Coronary artery (tissue), 2 donors: ENCODE results near the gene HS6ST3.
"Not testable (repeated sequence)": the region's sequence is repeated elsewhere in the genome, so short reads cannot be mapped to it uniquely, and the experiment has no call there.

ENCODE experiments used
- DNase-seq: peaks from one replicate; pipeline ENCODE4 v3.0.0-alpha.2; 2017; ENCODE audit warnings: low spot score
- H3K27ac ChIP-seq, 2 donors: fragments of 200-600 bp; sonication (generic); one replicate each; pipeline ENCODE4 v1.5.1; 2016 to 2019
- H3K4me3 ChIP-seq: fragments of 200-600 bp; sonication (generic); 2 replicates; pipeline ENCODE4 v1.5.1; 2016; ENCODE audit warnings: mild to moderate bottlenecking, moderate library complexity
- CTCF ChIP-seq: fragments of 200-600 bp; sonication (generic); IDR thresholded peaks from one replicate; pipeline ENCODE4 v1.5.1; 2019; ENCODE audit warnings: antibody characterized with exemption

HS6ST3 gene

GRCh38 chr13:96492766-96493165 is 402.9 kb downstream of the HS6ST3 start:
- no peak overlapping the region for H3K4me3 ChIP-seq
- no peak for DNase-seq
- H3K27ac ChIP-seq = no peak overlapping the region
- no peak for TF ChIP-seq CTCF

GRCh38 chr13:96499656-96500055 is 409.7 kb downstream of the HS6ST3 start:
- DNase-seq = no peak
- no peak for TF ChIP-seq CTCF
- H3K27ac ChIP-seq = no peak overlapping the region
- H3K4me3 ChIP-seq = no peak overlapping the region

- no peak overlapping the region for H3K27ac ChIP-seq
- DNase-seq = no peak
- no peak overlapping the region for H3K4me3 ChIP-seq
- no peak for TF ChIP-seq CTCF
Observed at GRCh38 chr13:96500953-96501352, 411.0 kb downstream of the HS6ST3 start.

GRCh38 chr13:96503481-96503880 is 413.6 kb downstream of the HS6ST3 start:
- TF ChIP-seq CTCF = no peak
- DNase-seq = no peak
- no peak overlapping the region for H3K27ac ChIP-seq
- H3K4me3 ChIP-seq = no peak overlapping the region

GRCh38 chr13:96511587-96511986 is 421.7 kb downstream of the HS6ST3 start:
- no peak for TF ChIP-seq CTCF
- H3K27ac ChIP-seq = no peak overlapping the region
- no peak overlapping the region for H3K4me3 ChIP-seq
- no peak for DNase-seq

GRCh38 chr13:96519380-96519779 is 429.5 kb downstream of the HS6ST3 start:
- no peak overlapping the region for H3K27ac ChIP-seq
- no peak overlapping the region for H3K4me3 ChIP-seq
- no peak for TF ChIP-seq CTCF
- no peak for DNase-seq

- not testable (repeated sequence) for H3K27ac ChIP-seq, DNase-seq, H3K4me3 ChIP-seq
Observed at GRCh38 chr13:96524398-96525020, 434.6 kb downstream of the HS6ST3 start.
